ENCODE results near the gene DLG5. TPM values are rescaled to one million over a fixed set of nuclear protein-coding genes. Genes with fewer than 3 reads are reported as not detected.

Gene DLG5
- total and polyA plus RNA-seq, 9 of the 15 experiments (the other 6 are each of a cell fraction or from before 2014, with no cell fraction given): 1.4 to 26.8 (median 11.2) TPM

DNA sequence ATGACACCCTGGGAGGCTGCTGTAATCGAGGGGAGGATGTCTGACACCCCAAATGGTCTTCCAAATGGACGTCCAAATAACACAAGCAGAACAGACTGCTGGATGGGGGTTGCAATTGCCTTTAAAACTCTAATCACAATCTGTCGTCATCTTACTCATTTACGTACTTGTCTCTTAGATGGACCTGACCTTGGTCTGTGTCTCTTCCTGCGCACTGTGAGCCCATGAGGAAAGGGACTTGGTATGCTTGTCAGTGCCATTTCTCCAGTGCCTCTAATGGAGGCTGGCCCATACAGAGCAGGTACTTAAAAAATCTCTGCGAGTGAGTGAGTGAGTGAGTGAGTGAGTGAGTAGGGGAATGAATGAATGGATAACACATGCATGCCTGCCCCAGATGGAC lies 93.3 kb downstream of the DLG5 start:
- ChIA-PET POLR2A (interaction anchor here (0.7 to 1.6 kb wide), 6 partner anchors 9 to 203 kb away, joined by 3 to 6 read pairs (median 4); no protein-coding TSS in a partner anchor), CTCF (ENCODE audit: low intra/inter-chr PET ratio) (interaction anchor here (0.6 kb wide), 1 partner anchor 113 kb away, joined by 5 read pairs; no protein-coding TSS in a partner anchor)

More for the DNA sequence above, 93.3 kb downstream of the DLG5 start:
- in situ Hi-C loops (cut with MboI) (no loop called here), intact Hi-C loops (cut with micrococcal nuclease) (no loop called here)
- Histone ChIP-seq H3K4me3 (no peak overlapping the region), H3K9ac (ENCODE audit: insufficient read depth in 1 of 2, low read depth in 2 of 2, low read length in 2 of 2) (no peak overlapping the region), H3K79me2 (ENCODE audit: control insufficient read depth, insufficient read depth, low read length) (no peaks in the 10 kb centered on the region; the same call in 2 of the 3 replicates), H4K20me1 (replicated peaks; ENCODE audit: control insufficient read depth, insufficient read depth, low read length) (no peaks in the 10 kb centered on the region), H2AFZ (ENCODE audit: low read depth, low read length) (no peak overlapping the region), H3K9me1 (ENCODE audit: control insufficient read depth, insufficient read depth, low read length) (no peaks in the 10 kb centered on the region), H3K4me1 (replicated peaks in 1 of 2; ENCODE audit: control insufficient read depth in 2 of 2, insufficient read depth in 2 of 2, low read length in 2 of 2) (peaks cover 21 to 25% of the 10 kb centered on the region in 2 experiments), H3K9me3 (replicated peaks; ENCODE audit: control insufficient read depth, insufficient read depth, low read depth, low read length) (no peaks in the 10 kb centered on the region), H3K4me2 (ENCODE audit: insufficient read depth, low read length) (no peak overlapping the region), H3K27ac (ENCODE audit: extremely low read depth, low read depth, low read length) (no peak overlapping the region), H3K27me3 (ENCODE audit: control insufficient read depth in 2 of 2, insufficient read depth in 2 of 2, low read length in 2 of 2) (no peaks in the 10 kb centered on the region), H3K36me3 (ENCODE audit: control insufficient read depth, insufficient read depth, low read length) (peaks cover 72% of the 10 kb centered on the region)
- 81% methylated on average over 6 of the region's 6 CpGs for WGBS (ENCODE audit: insufficient coverage, low coverage, missing lambda C conversion rate)
- BruUV-seq (replicated peaks): no TSS peak
- TF ChIP-seq SMAD4 (CRISPR knock-in tag; conservative IDR thresholded peaks at IDR 0.05) (no peak), ZNF121 (CRISPR knock-in tag; conservative IDR thresholded peaks at IDR 0.05) (no peak), CBX5 (IDR thresholded peaks at IDR 0.05; ENCODE audit: borderline replicate concordance, low read depth) (no peak)
- TF ChIP-seq, protein P1, sequence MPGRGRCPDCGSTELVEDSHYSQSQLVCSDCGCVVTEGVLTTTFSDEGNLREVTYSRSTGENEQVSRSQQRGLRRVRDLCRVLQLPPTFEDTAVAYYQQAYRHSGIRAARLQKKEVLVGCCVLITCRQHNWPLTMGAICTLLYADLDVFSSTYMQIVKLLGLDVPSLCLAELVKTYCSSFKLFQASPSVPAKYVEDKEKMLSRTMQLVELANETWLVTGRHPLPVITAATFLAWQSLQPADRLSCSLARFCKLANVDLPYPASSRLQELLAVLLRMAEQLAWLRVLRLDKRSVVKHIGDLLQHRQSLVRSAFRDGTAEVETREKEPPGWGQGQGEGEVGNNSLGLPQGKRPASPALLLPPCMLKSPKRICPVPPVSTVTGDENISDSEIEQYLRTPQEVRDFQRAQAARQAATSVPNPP (IDR thresholded peaks at IDR 0.05; ENCODE audit: borderline replicate concordance, insufficient read depth, insufficient read length): no peak
- TF ChIP-seq, protein P2, sequence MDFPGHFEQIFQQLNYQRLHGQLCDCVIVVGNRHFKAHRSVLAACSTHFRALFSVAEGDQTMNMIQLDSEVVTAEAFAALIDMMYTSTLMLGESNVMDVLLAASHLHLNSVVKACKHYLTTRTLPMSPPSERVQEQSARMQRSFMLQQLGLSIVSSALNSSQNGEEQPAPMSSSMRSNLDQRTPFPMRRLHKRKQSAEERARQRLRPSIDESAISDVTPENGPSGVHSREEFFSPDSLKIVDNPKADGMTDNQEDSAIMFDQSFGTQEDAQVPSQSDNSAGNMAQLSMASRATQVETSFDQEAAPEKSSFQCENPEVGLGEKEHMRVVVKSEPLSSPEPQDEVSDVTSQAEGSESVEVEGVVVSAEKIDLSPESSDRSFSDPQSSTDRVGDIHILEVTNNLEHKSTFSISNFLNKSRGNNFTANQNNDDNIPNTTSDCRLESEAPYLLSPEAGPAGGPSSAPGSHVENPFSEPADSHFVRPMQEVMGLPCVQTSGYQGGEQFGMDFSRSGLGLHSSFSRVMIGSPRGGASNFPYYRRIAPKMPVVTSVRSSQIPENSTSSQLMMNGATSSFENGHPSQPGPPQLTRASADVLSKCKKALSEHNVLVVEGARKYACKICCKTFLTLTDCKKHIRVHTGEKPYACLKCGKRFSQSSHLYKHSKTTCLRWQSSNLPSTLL (IDR thresholded peaks at IDR 0.05): no peak
- DNase-seq (ENCODE audit: extremely low read depth in 1 of 4, low spot score in 3 of 4): no peak
- no peak for ATAC-seq
- no peak for FAIRE-seq
